CD8-positive, alpha-beta memory T cell (primary cell): ENCODE measurements around the gene SNCB. TPM values are rescaled to one million over a fixed set of nuclear protein-coding genes. Genes with fewer than 3 reads are reported as not detected.

Experiments
- CTCF ChIA-PET: fragments of 350-600 bp; sonication (Branson Sonifier 250); formaldehyde crosslinking; loops from one replicate; lab custom pipeline; 2021; ENCODE audit warnings: antibody characterized with exemption; lab: Charles Lee
- POLR2A ChIA-PET: fragments of 350-600 bp; sonication (Branson Sonifier 250); formaldehyde crosslinking; loops from one replicate; lab custom pipeline; 2021; ENCODE audit warnings: antibody characterized with exemption; lab: Charles Lee
- DNase-seq, 5 donors: peaks; one replicate each; pipeline versions ENCODE4 v3.0.0 to v3.0.0-alpha.2; 2020 to 2022; ENCODE audit warnings: mixed read lengths in 1 of 5
- H3K27ac ChIP-seq: one replicate; pipeline ENCODE4 v1.7.0; 2013; ENCODE audit warnings: low read depth, mild to moderate bottlenecking, low read length, moderate library complexity
- H3K27me3 ChIP-seq: 2 replicates; pipeline ENCODE4 v1.7.0; 2013; ENCODE audit warnings: low read length, mild to moderate bottlenecking; ENCODE audit not compliant: insufficient read depth, poor library complexity, severe bottlenecking
- H3K36me3 ChIP-seq: 2 replicates; pipeline ENCODE4 v1.7.0; 2013; ENCODE audit warnings: mild to moderate bottlenecking, low read length, moderate library complexity; ENCODE audit not compliant: insufficient read depth
- H3K4me1 ChIP-seq: 2 replicates; pipeline ENCODE4 v1.7.0; 2013; ENCODE audit warnings: mild to moderate bottlenecking, low read length, moderate library complexity; ENCODE audit not compliant: insufficient read depth
- H3K4me3 ChIP-seq: 2 replicates; pipeline ENCODE4 v1.7.0; 2013; ENCODE audit warnings: mild to moderate bottlenecking, low read length
- H3K9me3 ChIP-seq: 2 replicates; pipeline ENCODE4 v1.7.0; 2013; ENCODE audit warnings: mild to moderate bottlenecking, low read length
- H3K27ac Mint-ChIP-seq, 8 donors: one replicate each; pipeline ENCODE4 v1.8.0; 2020 to 2021; ENCODE audit warnings: mixed read lengths in 8 of 8, mild to moderate bottlenecking in 6 of 8, inconsistent platforms in 3 of 8, moderate library complexity in 3 of 8
- H3K27me3 Mint-ChIP-seq, 2 donors: one replicate each; pipeline ENCODE4 v1.8.0; 2020 to 2021; ENCODE audit warnings: mixed read lengths in 2 of 2, mild to moderate bottlenecking in 1 of 2, moderate library complexity in 1 of 2
- H3K36me3 Mint-ChIP-seq, 3 donors: one replicate each; pipeline ENCODE4 v1.8.0; 2020 to 2021; ENCODE audit warnings: mixed read lengths in 3 of 3, inconsistent platforms in 1 of 3, mild to moderate bottlenecking in 1 of 3
- H3K4me1 Mint-ChIP-seq, 3 donors: one replicate each; pipeline ENCODE4 v1.8.0; 2020 to 2021; ENCODE audit warnings: mixed read lengths in 3 of 3, inconsistent platforms in 1 of 3, mild to moderate bottlenecking in 1 of 3
- H3K4me3 Mint-ChIP-seq, 7 donors: one replicate each; pipeline ENCODE4 v1.8.0; 2020 to 2021; ENCODE audit warnings: mixed read lengths in 7 of 7, mild to moderate bottlenecking in 6 of 7, moderate library complexity in 4 of 7, inconsistent platforms in 2 of 7
- H3K9me3 Mint-ChIP-seq, 5 donors: one replicate each; pipeline ENCODE4 v1.8.0; 2020 to 2022; ENCODE audit warnings: mixed read lengths in 5 of 5, mild to moderate bottlenecking in 3 of 5, moderate library complexity in 2 of 5, inconsistent platforms in 1 of 5
- polyA plus RNA-seq: library from polyadenylated mRNA; unstranded; fragments of 300-500 nt; fragmentation: Illumina TruSeq; gene quantifications from one replicate; pipeline ENCODE4 v1.2.3, GENCODE V29; 2021
- total RNA-seq, 2 experiments: library from RNA; stranded (reverse); gene quantifications; one replicate each; pipeline ENCODE4 v1.2.3, GENCODE V29; 2021

SNCB gene
- total and polyA plus RNA-seq, 3 experiments from 2014 or later = not detected

DNA sequence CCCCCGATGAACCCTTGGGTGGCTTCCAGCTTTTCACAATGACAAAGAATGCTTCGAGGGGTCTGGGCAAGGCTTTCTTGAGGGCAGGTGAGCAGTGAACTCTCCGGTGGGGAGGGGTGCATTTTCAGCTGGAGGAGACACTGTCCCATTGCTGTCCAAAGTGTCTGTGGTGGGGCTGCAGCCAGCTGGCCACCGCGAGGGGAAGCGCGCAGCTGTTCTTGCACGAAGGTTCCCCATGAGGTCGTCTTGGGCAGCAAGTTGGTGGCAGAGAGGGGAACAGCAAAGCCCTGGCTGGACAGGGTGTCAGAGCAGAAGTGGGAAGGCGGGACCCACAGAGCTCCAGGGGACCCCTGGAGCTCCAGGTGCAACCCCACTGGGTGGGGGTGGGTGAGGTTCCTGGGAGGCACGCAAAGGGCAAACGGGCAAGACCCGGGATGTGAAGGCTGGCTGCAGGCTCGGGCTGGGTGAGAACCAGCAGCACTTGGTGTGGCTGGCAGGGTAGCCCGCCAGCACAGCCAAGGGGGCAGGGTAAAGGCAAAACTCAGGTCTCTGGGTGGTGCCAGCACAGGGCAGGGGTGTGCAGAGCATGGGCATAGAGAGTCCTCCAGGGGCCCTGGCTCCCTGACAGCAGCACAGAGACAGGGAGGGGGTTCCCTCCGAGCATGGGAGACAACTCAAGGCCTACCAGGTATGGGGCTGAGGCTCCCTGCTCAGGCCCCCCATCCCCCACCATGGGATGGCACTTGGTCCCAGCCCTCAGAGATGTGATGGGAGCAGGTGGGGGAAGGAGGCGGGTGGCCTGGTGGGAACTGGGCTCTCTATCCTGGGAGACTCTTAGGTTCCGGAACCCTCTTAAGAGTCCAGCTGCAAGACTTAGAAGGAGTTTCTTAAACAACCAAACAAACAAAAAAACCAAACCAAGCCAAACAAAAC lies 43.6 kb upstream of the SNCB start:
- Mint-ChIP-seq H3K27me3 (peaks cover 26 to 54% of the 10 kb centered on the region in 2 donors), H3K27ac (peak overlapping the region in 1 of 8 donors; percentile 7), H3K4me1 (no peaks in the 10 kb centered on the region), H3K36me3 (no peaks in the 10 kb centered on the region), H3K9me3 (no peaks in the 10 kb centered on the region), H3K4me3 (no peak overlapping the region)
- Histone ChIP-seq H3K27me3 (peaks cover 4% of the 10 kb centered on the region), H3K27ac (no peak overlapping the region), H3K36me3 (no peaks in the 10 kb centered on the region), H3K9me3 (no peaks in the 10 kb centered on the region), H3K4me3 (no peak overlapping the region), H3K4me1 (no peaks in the 10 kb centered on the region)
- DNase-seq = no peak
- ChIA-PET CTCF (interaction anchor here (2.3 kb wide), 1 partner anchor 13 kb away, joined by 8 read pairs; no protein-coding TSS in a partner anchor), POLR2A (interaction anchor here (0.6 kb wide), 1 partner anchor 306 kb away, joined by 3 read pairs; no protein-coding TSS in a partner anchor)

DNA sequence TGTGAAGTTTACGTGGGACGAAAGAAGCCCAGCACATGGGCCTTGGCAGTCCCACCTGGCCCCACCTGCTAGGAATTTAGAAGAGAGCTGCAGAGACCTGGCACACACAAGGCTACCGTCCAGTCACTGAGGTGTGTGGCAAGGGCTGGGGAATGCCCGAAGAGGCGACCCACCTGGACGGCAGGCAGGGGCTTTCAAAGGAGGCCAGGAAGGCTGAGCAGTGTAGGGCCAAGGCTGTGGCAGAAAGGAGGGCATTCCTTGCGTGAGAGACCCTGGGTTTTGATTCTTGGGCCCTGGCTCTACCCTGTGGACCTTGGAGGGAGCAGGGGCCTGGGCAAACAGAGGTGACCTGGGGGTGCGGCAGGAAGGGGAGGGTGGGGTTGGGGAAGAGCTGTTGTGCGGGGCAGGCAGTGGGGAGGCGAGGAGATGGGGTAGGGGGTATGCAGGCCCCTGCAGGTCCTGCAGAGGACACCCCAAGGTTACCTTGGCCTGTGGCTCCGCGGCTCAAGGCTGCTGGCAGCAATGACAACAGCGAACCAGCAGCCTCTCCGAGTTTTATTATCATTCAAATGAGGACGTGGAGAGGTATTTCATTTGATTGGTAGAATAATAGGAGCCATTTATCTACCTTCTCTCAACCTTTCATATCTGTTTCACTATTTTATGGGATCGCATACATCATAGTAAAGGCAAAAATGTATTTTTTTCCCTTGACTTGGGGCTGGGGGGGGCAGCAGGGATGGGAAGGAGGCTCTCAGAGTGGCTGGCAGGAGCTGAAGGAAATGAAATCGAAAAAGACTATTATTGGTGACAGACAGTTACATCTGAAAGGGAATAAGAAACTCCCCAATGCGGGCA lies 41.8 kb upstream of the SNCB start:
- Mint-ChIP-seq H3K9me3 (no peaks in the 10 kb centered on the region), H3K27me3 (peaks cover 21 to 44% of the 10 kb centered on the region in 2 donors), H3K36me3 (no peaks in the 10 kb centered on the region), H3K4me1 (no peaks in the 10 kb centered on the region), H3K27ac (no peak overlapping the region), H3K4me3 (no peak overlapping the region)
- Histone ChIP-seq H3K4me1 (no peaks in the 10 kb centered on the region), H3K9me3 (no peaks in the 10 kb centered on the region), H3K4me3 (no peak overlapping the region), H3K27ac (no peak overlapping the region), H3K36me3 (no peaks in the 10 kb centered on the region), H3K27me3 (peaks cover 3% of the 10 kb centered on the region)
- CTCF ChIA-PET = interaction anchor here (2.3 kb wide), 1 partner anchor 11 kb away, joined by 8 read pairs; no protein-coding TSS in a partner anchor
- POLR2A ChIA-PET = no interaction called here
- no peak for DNase-seq

DNA sequence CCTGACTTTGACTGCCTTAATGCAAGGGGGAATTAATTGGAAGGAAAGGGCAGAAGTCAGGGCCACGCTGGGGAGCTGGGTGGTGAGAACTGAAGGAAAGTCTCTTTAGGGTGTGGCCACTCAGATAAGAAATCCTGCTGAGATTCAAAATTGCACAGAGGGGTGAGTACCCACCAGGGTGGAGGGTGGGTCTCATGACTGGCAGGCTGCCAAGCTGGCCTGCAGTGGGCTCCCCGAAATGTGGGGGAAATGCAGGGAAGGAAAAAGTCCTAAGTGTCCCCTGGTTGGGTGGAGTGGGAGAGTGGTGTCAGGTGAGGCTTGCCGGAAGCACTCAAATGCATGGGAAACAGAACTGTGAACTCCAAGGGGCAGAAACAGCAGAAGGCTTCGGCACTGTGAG lies 41.1 kb upstream of the SNCB start:
- Mint-ChIP-seq H3K9me3 (no peaks in the 10 kb centered on the region), H3K4me3 (no peak overlapping the region), H3K27ac (no peak overlapping the region), H3K27me3 (peaks cover 22 to 46% of the 10 kb centered on the region in 2 donors), H3K4me1 (no peaks in the 10 kb centered on the region), H3K36me3 (no peaks in the 10 kb centered on the region)
- no peaks in the 10 kb centered on the region for H3K4me1 ChIP-seq
- H3K36me3 ChIP-seq = no peaks in the 10 kb centered on the region
- no peak overlapping the region for H3K4me3 ChIP-seq
- ChIA-PET CTCF (interaction anchor here (2.3 kb wide), 1 partner anchor 10 kb away, joined by 8 read pairs; no protein-coding TSS in a partner anchor), POLR2A (no interaction called here)
- H3K9me3 ChIP-seq = no peaks in the 10 kb centered on the region
- H3K27ac ChIP-seq = no peak overlapping the region
- H3K27me3 ChIP-seq = peaks cover 3% of the 10 kb centered on the region
- DNase-seq = no peak

DNA sequence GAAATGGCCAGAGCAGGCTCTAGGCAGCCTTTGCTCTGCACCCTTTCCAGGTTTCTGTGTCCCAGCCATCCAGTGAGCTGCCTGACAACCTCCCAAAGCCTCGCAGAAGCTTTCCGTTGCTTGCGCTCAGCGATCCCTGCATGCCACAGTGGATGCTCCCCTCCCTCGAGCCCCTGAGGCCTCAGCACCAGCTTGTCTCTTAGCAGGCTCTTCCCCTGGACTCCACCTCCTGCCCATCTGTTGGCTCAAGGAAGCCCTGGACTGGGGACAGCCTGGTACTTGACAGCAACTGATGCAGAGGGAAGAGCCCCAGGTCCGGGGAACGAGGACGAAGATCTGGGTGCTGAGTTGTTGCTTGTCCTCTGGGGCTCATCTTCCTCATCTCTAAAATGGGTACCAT lies 40.1 kb upstream of the SNCB start:
- Mint-ChIP-seq H3K4me3 (no peak overlapping the region), H3K27me3 (peaks cover 22 to 46% of the 10 kb centered on the region in 2 donors), H3K9me3 (no peaks in the 10 kb centered on the region)

GRCh38 chr5:176667637-176668036 lies 37.3 kb upstream of the SNCB start:
- H3K27me3 ChIP-seq = peaks cover 3% of the 10 kb centered on the region
- no peaks in the 10 kb centered on the region for H3K9me3 Mint-ChIP-seq
- peaks cover 29 to 51% of the 10 kb centered on the region in 2 donors for H3K27me3 Mint-ChIP-seq
- CTCF ChIA-PET = no interaction called here
- no peak for DNase-seq
- no peaks in the 10 kb centered on the region for H3K9me3 ChIP-seq
- no peak overlapping the region for H3K27ac Mint-ChIP-seq
- no peak overlapping the region for H3K4me3 ChIP-seq
- no peak overlapping the region for H3K4me3 Mint-ChIP-seq
- POLR2A ChIA-PET = no interaction called here
- H3K36me3 ChIP-seq = no peaks in the 10 kb centered on the region
- no peaks in the 10 kb centered on the region for H3K36me3 Mint-ChIP-seq
- no peak overlapping the region for H3K27ac ChIP-seq
- no peaks in the 10 kb centered on the region for H3K4me1 Mint-ChIP-seq
- H3K4me1 ChIP-seq = no peaks in the 10 kb centered on the region

More for the DNA sequence above, 40.1 kb upstream of the SNCB start:
- DNase-seq = no peak
- Histone ChIP-seq H3K36me3 (no peaks in the 10 kb centered on the region), H3K4me1 (no peaks in the 10 kb centered on the region), H3K9me3 (no peaks in the 10 kb centered on the region), H3K4me3 (no peak overlapping the region), H3K27ac (no peak overlapping the region), H3K27me3 (peaks cover 3% of the 10 kb centered on the region)
- CTCF ChIA-PET = interaction anchor here (1.8 kb wide), 1 partner anchor 9 kb away, joined by 14 read pairs; no protein-coding TSS in a partner anchor
- Mint-ChIP-seq H3K36me3 (no peaks in the 10 kb centered on the region), H3K4me1 (no peaks in the 10 kb centered on the region), H3K27ac (no peak overlapping the region)
- POLR2A ChIA-PET = no interaction called here

GRCh38 chr5:176665517-176665916 lies 35.2 kb upstream of the SNCB start:
- peaks cover 2% of the 10 kb centered on the region for H3K27me3 ChIP-seq
- no peak overlapping the region for H3K4me3 ChIP-seq
- POLR2A ChIA-PET = no interaction called here
- H3K36me3 ChIP-seq = no peaks in the 10 kb centered on the region
- Mint-ChIP-seq H3K27ac (no peak overlapping the region), H3K9me3 (no peaks in the 10 kb centered on the region), H3K4me3 (no peak overlapping the region), H3K27me3 (peaks cover 23 to 37% of the 10 kb centered on the region in 2 donors), H3K36me3 (no peaks in the 10 kb centered on the region), H3K4me1 (peaks cover 5 to 7% (median 6%) of the 10 kb centered on the region in 3 donors)
- DNase-seq = no peak
- no peak overlapping the region for H3K27ac ChIP-seq
- H3K9me3 ChIP-seq = no peaks in the 10 kb centered on the region
- CTCF ChIA-PET = no interaction called here
- H3K4me1 ChIP-seq = peaks cover 8% of the 10 kb centered on the region

DNA sequence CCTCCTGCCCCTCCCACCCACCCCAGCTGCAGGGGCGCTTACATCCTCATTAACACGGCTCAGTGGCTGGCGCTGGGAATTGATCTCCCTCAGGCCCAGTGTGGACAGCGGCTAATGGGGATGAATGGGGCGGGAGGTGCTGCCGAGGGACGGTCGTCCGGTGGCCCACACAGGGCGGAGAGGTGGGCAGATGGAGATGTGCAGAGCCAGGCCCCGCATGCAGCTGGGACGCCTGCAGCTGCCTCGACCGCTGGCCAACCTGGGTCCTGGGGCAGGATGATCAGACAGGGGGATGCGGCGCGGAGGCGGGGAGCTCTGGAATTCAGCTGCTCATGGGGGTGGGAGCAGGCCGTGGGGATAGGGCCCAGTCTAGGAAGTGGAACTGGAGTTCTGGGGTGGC lies 34.6 kb upstream of the SNCB start:
- peaks cover 10 to 14% (median 12%) of the 10 kb centered on the region in 3 donors for H3K4me1 Mint-ChIP-seq
- H3K4me1 ChIP-seq = peaks cover 12% of the 10 kb centered on the region
- H3K27me3 Mint-ChIP-seq = peaks cover 23 to 35% of the 10 kb centered on the region in 2 donors
- ChIA-PET CTCF (no interaction called here), POLR2A (no interaction called here)
- DNase-seq = no peak
- no peaks in the 10 kb centered on the region for H3K9me3 Mint-ChIP-seq
- H3K27ac Mint-ChIP-seq = no peak overlapping the region
- H3K27ac ChIP-seq = no peak overlapping the region
- H3K36me3 ChIP-seq = no peaks in the 10 kb centered on the region
- no peaks in the 10 kb centered on the region for H3K27me3 ChIP-seq
- H3K36me3 Mint-ChIP-seq = no peaks in the 10 kb centered on the region
- H3K9me3 ChIP-seq = no peaks in the 10 kb centered on the region
- H3K4me3 ChIP-seq = no peak overlapping the region
- no peak overlapping the region for H3K4me3 Mint-ChIP-seq
